Measurements from ENCODE around the gene UBAP2L.
A peak's percentile ranks its signal among the peaks of the same experiment; 100 is the strongest.
"Not testable (repeated sequence)": the region's sequence is repeated elsewhere in the genome, so short reads cannot be mapped to it uniquely, and the experiment has no call there.

UBAP2L gene

DNA sequence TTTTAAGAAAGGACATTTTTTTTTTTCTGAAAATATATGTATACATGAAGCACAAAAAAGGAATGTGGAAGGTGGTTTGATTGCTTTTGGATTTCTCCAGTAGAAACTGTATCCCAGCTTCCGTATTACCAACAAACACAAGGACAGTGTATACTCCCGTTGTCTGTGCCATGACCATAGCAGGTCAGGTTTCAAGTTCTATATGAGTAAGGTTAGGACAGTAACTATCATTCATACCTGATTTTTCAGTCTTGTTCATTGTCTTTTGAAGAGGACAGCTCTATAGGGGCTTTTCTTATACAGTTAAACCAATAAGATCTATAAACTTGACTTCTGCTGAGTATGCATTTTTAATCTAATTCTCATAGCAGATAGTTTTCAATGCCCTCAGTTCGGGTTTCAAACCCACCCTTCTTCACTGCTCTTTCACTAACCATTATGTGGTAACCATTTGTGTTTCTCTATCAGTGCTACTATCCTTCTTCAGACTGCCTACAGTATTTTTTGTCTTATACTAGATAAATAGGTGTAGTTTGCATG, 19.6 kb downstream of the UBAP2L start:
- DNase-seq (ENCODE audit: low read depth in 2 of 2, low spot score in 1 of 2) = no peak

GRCh38 chr1:154241703-154242351, 21.1 kb downstream of the UBAP2L start:
- DNase-seq (ENCODE audit: low read depth in 2 of 2, low spot score in 1 of 2) = no peak

DNA sequence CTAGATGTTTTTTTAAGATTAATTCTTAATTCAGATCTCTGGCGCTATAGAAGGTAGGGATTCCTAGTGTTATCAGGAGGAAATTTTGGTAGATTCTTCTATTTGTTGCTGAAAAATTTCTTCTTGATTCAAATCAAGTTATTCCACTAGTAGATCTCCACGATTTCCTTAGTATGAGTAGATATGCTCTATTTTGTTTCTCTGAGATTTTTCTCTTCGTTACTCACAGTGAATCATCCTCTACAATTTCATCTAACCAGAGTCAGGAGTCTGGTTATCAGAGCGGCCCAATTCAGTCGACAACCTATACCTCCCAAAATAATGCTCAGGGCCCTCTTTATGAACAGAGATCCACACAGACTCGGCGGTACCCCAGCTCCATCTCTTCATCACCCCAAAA, 32.9 kb downstream of the UBAP2L start:
- no peak for DNase-seq (ENCODE audit: low read depth in 2 of 2, low spot score in 1 of 2)

GRCh38 chr1:154256686-154257085, 35.9 kb downstream of the UBAP2L start:
- DNase-seq (ENCODE audit: low read depth in 2 of 2, low spot score in 1 of 2) = no peak

GRCh38 chr1:154258784-154259183, 38.0 kb downstream of the UBAP2L start:
- DNase-seq (ENCODE audit: low read depth in 2 of 2, low spot score in 1 of 2) = no peak

DNA sequence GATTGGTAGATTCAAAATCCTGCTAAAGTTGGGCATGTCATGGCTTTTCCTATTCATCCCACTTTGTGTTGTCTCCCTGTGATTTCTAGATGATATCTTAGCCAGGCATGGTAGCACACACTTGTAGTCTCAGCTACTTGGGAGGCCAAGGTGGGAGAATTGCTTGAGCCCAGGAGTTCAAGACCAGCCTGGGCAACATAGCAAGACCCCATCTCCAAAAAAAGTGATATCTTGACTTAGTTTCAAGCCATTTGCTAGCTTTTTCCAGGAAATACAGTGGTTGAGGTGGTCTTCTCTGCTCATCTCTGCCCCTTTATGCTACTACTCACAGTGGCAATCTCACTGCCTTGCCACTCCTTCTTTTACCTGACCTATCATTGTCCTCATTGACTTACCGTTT, 39.4 kb downstream of the UBAP2L start:
- no peak for DNase-seq (ENCODE audit: low read depth in 2 of 2, low spot score in 1 of 2)

DNA sequence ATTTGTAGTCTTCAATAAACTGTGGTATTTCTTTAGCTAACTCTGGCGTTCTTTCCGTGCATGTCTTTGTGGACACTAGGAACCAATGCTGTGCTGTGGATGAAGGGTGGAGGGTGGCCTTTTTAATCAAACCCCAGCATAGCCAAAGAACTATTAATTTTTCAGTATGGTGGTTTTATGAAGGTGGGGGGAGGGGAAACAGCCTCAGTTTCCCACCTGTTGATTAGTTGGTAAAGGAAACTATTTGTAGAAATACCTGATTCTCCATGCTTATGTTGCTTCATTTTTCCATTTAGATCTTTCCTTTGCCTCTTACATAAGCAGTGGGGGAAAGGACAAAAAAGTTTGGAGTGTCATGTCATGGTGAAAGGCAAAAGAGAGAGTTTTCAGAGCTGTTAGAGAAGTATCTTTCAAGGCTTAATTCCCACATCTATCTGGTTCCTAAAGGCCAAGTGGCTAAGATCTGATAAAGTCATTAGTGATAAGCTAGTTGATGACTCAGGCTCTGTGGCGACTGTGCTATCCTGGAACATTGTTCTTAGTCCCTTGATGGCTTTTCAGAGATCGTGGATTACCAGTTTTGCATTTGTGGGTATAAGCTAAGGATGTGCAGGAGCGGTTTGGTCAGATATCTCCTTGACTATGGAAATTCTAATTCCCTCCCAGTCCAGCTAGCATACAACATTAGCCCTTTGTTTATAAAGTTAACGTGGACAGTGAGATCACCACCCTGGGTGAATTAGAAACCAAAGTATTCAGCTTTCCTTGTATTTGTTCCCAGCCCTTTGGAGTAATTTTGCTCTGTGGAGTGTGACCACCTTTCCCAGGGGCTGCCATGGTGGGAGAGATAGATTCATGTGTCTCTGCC, 42.9 kb downstream of the UBAP2L start:
- no peak for DNase-seq (ENCODE audit: low read depth in 2 of 2, low spot score in 1 of 2)

DNA sequence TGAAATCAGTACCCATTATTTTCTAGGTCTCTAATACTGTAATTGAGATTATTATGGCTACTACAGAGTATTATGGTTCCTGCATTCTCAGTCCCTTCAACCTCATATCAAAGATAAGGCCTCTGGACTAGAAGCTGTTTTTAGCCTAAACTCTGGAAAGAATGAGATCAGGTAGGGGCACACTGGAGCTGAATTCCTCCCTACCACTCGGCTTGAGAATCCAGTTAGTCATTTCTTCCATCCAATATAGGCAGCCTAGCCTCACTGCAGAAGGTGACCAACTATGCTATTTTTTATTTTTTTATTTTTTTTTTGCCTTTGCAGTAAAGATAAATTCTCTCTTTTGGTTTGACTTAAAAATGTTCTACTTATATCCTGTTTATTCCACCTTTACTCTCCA, 43.7 kb downstream of the UBAP2L start:
- no peak for DNase-seq (ENCODE audit: low read depth in 2 of 2, low spot score in 1 of 2)

DNA sequence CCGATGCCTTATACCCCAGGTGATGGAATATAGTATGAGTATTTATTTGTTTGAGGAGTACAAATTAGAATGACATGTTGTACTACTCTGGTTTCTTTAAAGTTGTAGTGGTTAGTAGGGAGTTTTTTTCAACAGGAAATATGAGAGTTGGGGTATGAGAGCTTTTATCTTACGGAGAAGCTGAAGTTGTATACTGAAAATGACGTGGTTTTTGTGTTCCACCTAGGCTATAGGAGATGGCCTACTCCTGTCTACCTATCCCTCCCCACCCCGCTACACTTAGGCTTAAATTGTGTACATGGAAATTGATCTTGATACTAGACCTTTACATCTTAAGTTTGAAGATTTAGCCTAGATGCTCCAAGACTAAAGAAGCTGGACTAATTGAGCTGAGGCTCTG, 44.8 kb downstream of the UBAP2L start:
- DNase-seq (ENCODE audit: low read depth in 2 of 2, low spot score in 1 of 2) = no peak

- no peak for DNase-seq (ENCODE audit: low read depth in 2 of 2, low spot score in 1 of 2)
Measured at GRCh38 chr1:154270833-154271232, 50.1 kb downstream of the UBAP2L start.

DNA sequence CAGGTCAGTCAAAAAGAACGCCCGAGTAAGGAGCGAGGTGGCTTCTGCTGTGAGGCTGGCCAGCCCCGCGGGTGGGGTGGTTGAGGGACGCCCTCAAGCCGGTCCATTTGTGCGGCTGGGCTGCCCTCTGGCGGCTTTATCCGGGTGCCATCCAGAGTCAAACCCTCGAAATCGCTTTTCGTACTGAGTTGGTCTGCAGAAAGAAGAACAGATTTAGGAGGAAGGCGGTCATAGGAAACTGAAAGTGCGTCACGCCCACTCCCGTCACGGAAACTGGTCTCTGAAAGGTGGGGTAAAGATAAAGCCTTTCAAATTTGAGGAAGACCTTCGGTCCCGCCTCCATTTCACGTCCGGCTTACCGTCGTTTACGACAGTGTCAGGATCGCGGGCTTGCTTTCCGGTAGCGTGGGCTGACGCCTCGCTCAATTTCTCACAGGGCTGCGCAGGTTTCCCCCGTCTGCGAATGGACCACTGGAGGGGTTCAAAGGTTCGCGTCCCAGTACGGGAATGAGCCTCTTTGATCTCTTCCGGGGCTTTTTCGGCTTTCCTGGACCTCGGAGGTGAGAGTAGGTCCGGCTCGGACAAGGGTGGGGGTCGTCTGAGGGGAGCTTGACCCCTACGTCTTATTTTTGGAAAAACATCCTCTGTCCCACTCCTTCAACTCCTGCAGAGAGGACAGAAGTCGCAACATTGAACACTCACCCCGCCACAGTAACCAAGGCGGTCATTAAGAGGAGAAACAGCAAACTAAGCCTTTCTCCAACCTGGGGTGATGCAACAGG, 51.7 kb downstream of the UBAP2L start, which contains the start of gene HAX1:
HAX1 (plus strand) TSS at position 413 of the 782 bp plus-strand sequence; CDS start at position 508, 95 bp downstream.
- peak; percentile 95 for DNase-seq (ENCODE audit: low read depth in 2 of 2, low spot score in 1 of 2)

DNA sequence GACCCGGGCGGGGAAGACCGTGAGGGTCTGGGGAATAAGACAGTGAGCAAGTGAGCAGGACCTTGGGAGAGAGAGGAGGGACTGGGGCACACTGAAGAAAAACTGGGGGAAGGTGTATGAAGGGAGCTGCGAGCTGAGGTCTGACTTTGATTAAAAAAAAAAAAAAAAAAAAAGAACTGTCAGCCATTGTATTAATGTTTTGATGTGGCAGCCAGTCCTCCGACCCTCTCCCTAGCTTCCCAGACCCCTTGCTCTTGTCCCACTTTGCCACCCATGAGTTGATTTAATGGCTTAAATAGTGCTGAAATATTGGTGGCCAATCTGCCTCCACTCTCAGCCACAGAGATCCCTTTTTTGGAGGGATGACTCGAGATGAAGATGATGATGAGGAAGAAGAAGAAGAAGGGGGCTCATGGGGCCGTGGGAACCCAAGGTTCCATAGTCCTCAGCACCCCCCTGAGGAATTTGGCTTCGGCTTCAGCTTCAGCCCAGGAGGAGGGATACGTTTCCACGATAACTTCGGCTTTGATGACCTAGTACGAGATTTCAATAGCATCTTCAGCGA, 52.3 kb downstream of the UBAP2L start:
- no peak for DNase-seq (ENCODE audit: low read depth in 2 of 2, low spot score in 1 of 2)

GRCh38 chr1:154276797-154277196, 56.0 kb downstream of the UBAP2L start:
- no peak for DNase-seq (ENCODE audit: low read depth in 2 of 2, low spot score in 1 of 2)

DNA sequence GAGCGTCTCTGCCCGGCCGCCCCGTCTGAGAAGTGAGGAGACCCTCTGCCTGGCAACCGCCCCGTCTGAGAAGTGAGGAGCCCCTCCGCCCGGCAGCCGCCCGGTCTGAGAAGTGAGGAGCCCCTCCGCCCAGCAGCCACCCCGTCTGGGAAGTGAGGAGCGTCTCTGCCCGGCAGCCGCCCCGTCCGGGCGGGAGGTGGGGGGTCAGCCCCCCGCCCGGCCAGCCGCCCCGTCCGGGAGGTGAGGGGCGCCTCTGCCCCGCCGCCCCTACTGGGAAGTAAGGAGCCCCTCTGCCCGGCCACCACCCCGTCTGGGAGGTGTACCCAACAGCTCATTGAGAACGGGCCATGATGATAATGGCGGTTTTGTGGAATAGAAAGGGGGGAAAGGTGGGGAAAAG, 66.8 kb downstream of the UBAP2L start:
- DNase-seq (ENCODE audit: low read depth in 2 of 2, low spot score in 1 of 2) = not testable (repeated sequence)

GRCh38 chr1:154288661-154289060, 67.9 kb downstream of the UBAP2L start:
- DNase-seq (ENCODE audit: low read depth in 2 of 2, low spot score in 1 of 2) = no peak

GRCh38 chr1:154290921-154291320, 70.2 kb downstream of the UBAP2L start:
- no peak for DNase-seq (ENCODE audit: low read depth in 2 of 2, low spot score in 1 of 2)

- DNase-seq (ENCODE audit: low read depth in 2 of 2, low spot score in 1 of 2) = no peak
Measured at GRCh38 chr1:154295408-154296235, 74.9 kb downstream of the UBAP2L start.

GRCh38 chr1:154301582-154301981, 80.8 kb downstream of the UBAP2L start:
- no peak for DNase-seq (ENCODE audit: low read depth in 2 of 2, low spot score in 1 of 2)

- DNase-seq (ENCODE audit: low read depth in 2 of 2, low spot score in 1 of 2) = no peak
Measured at GRCh38 chr1:154304664-154305337, 84.0 kb downstream of the UBAP2L start.

- DNase-seq (ENCODE audit: low read depth in 2 of 2, low spot score in 1 of 2) = no peak
Measured at GRCh38 chr1:154306151-154306550, 85.4 kb downstream of the UBAP2L start.
